Neural progenitor cell (in vitro differentiated cells): ENCODE results near the gene DCDC1. TPM values are rescaled to one million over a fixed set of nuclear protein-coding genes. Genes with fewer than 3 reads are reported as not detected.

Source experiments
- DNase-seq: peaks from one replicate; pipeline ENCODE4 v3.0.0-alpha.2; 2016; ENCODE audit warnings: low spot score
- H2AFZ ChIP-seq: fragments of 200-600 bp; sonication (generic); replicated peaks from 2 replicates; pipeline ENCODE4 v1.6.1; 2016; ENCODE audit warnings: antibody characterized with exemption
- H3F3A ChIP-seq: fragments of 200-600 bp; sonication (generic); 2 replicates; pipeline ENCODE4 v1.6.1; 2016; ENCODE audit warnings: antibody characterized with exemption, low read depth
- H3K27ac ChIP-seq: fragments of 200-600 bp; sonication (generic); 2 replicates; pipeline ENCODE4 v1.5.1; 2016; ENCODE audit warnings: mild to moderate bottlenecking
- H3K27me3 ChIP-seq: fragments of 200-600 bp; sonication (generic); 2 replicates; pipeline ENCODE4 v1.6.1; 2016; ENCODE audit warnings: mild to moderate bottlenecking, moderate library complexity
- H3K36me3 ChIP-seq: fragments of 200-600 bp; sonication (generic); 2 replicates; pipeline ENCODE4 v1.5.1; 2016
- H3K4me1 ChIP-seq: fragments of 200-600 bp; sonication (generic); 2 replicates; pipeline ENCODE4 v1.6.1; 2016; ENCODE audit warnings: mixed run types
- H3K4me2 ChIP-seq: fragments of 200-600 bp; sonication (generic); 2 replicates; pipeline ENCODE4 v1.6.1; 2016
- H3K4me3 ChIP-seq: fragments of 200-600 bp; sonication (generic); 2 replicates; pipeline ENCODE4 v1.5.1; 2016
- H3K79me2 ChIP-seq: fragments of 200-600 bp; sonication (generic); 2 replicates; pipeline ENCODE4 v1.6.1; 2016; ENCODE audit warnings: low read depth
- H3K9ac ChIP-seq: fragments of 200-600 bp; sonication (generic); 2 replicates; pipeline ENCODE4 v1.6.1; 2016
- H3K9me3 ChIP-seq: fragments of 200-600 bp; sonication (generic); 2 replicates; pipeline ENCODE4 v1.5.1; 2016; ENCODE audit warnings: low read depth
- H4K20me1 ChIP-seq: fragments of 200-600 bp; sonication (generic); 2 replicates; pipeline ENCODE4 v1.6.1; 2016; ENCODE audit warnings: low read depth
- H3K27ac Mint-ChIP-seq: 3 replicates; pipeline ENCODE4 v1.8.0; 2021; ENCODE audit warnings: mixed read lengths
- H3K27me3 Mint-ChIP-seq: 2 replicates; pipeline ENCODE4 v1.8.0; 2022; ENCODE audit warnings: low read depth, mild to moderate bottlenecking, inconsistent platforms, moderate library complexity, mixed read lengths; ENCODE audit not compliant: insufficient read depth
- H3K36me3 Mint-ChIP-seq: 3 replicates; pipeline ENCODE4 v1.8.0; 2021; ENCODE audit warnings: mixed read lengths
- H3K4me1 Mint-ChIP-seq: 3 replicates; pipeline ENCODE4 v1.8.0; 2021; ENCODE audit warnings: mixed read lengths
- H3K4me3 Mint-ChIP-seq: 3 replicates; pipeline ENCODE4 v1.8.0; 2021; ENCODE audit warnings: mild to moderate bottlenecking, moderate library complexity, mixed read lengths
- H3K9me3 Mint-ChIP-seq: 3 replicates; pipeline ENCODE4 v1.8.0; 2020; ENCODE audit warnings: mixed read lengths
- EZH2 ChIP-seq: fragments of 200-600 bp; sonication (generic); IDR thresholded peaks from 2 replicates; pipeline ENCODE4 v1.6.1; 2017; ENCODE audit warnings: antibody characterized with exemption, mild to moderate bottlenecking, moderate library complexity
- EZH2phosphoT487 ChIP-seq: fragments of 200-600 bp; sonication (generic); IDR thresholded peaks from 2 replicates; pipeline ENCODE4 v1.6.1; 2017; ENCODE audit warnings: antibody characterized with exemption
- total RNA-seq: library from RNA; depleted of rRNA; stranded (reverse); fragments of >200 nt; gene quantifications from 2 replicates; pipeline ENCODE4 v1.2.3, GENCODE V29; 2015; ENCODE audit warnings: low replicate concordance
- TF ChIP-seq, protein P1 (sequence below): fragments of 200-600 bp; sonication (generic); IDR thresholded peaks from 2 replicates; pipeline ENCODE4 v1.5.1; 2017; ENCODE audit warnings: antibody characterized with exemption, mild to moderate bottlenecking

The DCDC1 gene
- total RNA-seq, 1 donor from 2014 or later, result 5.0 TPM

DNA sequence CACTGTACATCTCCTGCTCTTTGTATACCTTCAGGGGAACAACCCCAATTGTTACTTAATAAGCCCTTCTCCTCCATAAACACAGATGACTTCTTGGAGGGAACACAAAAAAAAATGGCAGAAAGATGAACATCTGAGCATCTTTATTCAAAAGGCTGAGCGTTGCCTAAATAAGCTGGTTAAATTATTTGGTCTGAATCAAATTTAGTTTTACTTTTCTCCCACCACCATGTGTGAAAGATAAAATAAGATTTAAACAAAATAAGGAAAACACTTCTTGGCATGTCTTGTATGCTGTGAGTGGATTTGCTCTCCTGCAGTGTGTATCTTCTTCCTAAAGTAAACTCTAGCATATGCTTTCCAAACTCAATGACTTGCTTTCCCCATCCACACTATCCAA, 137.9 kb downstream of the DCDC1 start:
- no peak for TF ChIP-seq EZH2
- TF ChIP-seq, protein P1, sequence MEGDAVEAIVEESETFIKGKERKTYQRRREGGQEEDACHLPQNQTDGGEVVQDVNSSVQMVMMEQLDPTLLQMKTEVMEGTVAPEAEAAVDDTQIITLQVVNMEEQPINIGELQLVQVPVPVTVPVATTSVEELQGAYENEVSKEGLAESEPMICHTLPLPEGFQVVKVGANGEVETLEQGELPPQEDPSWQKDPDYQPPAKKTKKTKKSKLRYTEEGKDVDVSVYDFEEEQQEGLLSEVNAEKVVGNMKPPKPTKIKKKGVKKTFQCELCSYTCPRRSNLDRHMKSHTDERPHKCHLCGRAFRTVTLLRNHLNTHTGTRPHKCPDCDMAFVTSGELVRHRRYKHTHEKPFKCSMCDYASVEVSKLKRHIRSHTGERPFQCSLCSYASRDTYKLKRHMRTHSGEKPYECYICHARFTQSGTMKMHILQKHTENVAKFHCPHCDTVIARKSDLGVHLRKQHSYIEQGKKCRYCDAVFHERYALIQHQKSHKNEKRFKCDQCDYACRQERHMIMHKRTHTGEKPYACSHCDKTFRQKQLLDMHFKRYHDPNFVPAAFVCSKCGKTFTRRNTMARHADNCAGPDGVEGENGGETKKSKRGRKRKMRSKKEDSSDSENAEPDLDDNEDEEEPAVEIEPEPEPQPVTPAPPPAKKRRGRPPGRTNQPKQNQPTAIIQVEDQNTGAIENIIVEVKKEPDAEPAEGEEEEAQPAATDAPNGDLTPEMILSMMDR, result no peak
- no peak for TF ChIP-seq EZH2phosphoT487
- H3K27ac ChIP-seq, result no peak overlapping the region
- no peak overlapping the region for H3K4me3 Mint-ChIP-seq
- H3K9ac ChIP-seq, result no peak overlapping the region
- H3F3A ChIP-seq, result peaks cover 9% of the 10 kb centered on the region
- no peak overlapping the region for H3K4me3 ChIP-seq
- H3K36me3 ChIP-seq, result no peaks in the 10 kb centered on the region
- peaks cover 10% of the 10 kb centered on the region for H3K4me1 ChIP-seq
- peaks cover 2% of the 10 kb centered on the region for H3K36me3 Mint-ChIP-seq
- no peak overlapping the region for H3K27ac Mint-ChIP-seq
- no peak overlapping the region for H2AFZ ChIP-seq
- no peaks in the 10 kb centered on the region for H3K27me3 Mint-ChIP-seq
- H3K79me2 ChIP-seq, result no peaks in the 10 kb centered on the region
- H3K4me1 Mint-ChIP-seq, result peaks cover 21% of the 10 kb centered on the region
- H3K4me2 ChIP-seq, result no peak overlapping the region
- H3K27me3 ChIP-seq, result no peaks in the 10 kb centered on the region
- H3K9me3 Mint-ChIP-seq, result peaks cover 9% of the 10 kb centered on the region
- no peaks in the 10 kb centered on the region for H3K9me3 ChIP-seq
- no peaks in the 10 kb centered on the region for H4K20me1 ChIP-seq
- DNase-seq, result no peak

DNA sequence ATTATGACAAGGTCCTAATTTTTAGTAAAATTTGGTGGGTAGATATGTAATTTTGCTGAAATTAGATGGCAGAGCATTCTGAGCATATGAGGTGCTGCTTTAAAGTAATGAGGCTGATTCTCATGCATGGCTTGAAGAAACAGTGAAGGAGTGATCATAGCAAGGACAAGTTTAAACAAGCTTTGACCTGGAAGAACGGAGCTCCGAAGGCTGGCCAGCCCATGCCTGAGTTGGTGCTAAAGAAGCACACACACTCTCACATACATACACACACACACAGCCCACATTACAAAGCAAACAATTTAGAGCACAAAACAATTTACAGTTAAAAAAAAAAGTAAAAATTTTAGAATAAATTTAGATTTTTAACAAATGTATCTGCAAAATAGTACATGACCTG, 150.7 kb downstream of the DCDC1 start:
- Histone ChIP-seq H3K4me1 (no peaks in the 10 kb centered on the region), H3K27ac (no peak overlapping the region), H3K27me3 (no peaks in the 10 kb centered on the region), H4K20me1 (no peaks in the 10 kb centered on the region), H2AFZ (no peak overlapping the region), H3K9ac (no peak overlapping the region), H3F3A (no peaks in the 10 kb centered on the region), H3K4me3 (no peak overlapping the region), H3K36me3 (no peaks in the 10 kb centered on the region), H3K9me3 (no peaks in the 10 kb centered on the region), H3K4me2 (no peak overlapping the region), H3K79me2 (no peaks in the 10 kb centered on the region)
- Mint-ChIP-seq H3K36me3 (peaks cover 2% of the 10 kb centered on the region), H3K27me3 (peaks cover 2% of the 10 kb centered on the region), H3K4me1 (peaks cover 7% of the 10 kb centered on the region), H3K27ac (no peak overlapping the region), H3K9me3 (peaks cover 2% of the 10 kb centered on the region), H3K4me3 (no peak overlapping the region)
- TF ChIP-seq EZH2 (no peak), EZH2phosphoT487 (no peak)
- TF ChIP-seq, protein P1, result no peak
- no peak for DNase-seq

DNA sequence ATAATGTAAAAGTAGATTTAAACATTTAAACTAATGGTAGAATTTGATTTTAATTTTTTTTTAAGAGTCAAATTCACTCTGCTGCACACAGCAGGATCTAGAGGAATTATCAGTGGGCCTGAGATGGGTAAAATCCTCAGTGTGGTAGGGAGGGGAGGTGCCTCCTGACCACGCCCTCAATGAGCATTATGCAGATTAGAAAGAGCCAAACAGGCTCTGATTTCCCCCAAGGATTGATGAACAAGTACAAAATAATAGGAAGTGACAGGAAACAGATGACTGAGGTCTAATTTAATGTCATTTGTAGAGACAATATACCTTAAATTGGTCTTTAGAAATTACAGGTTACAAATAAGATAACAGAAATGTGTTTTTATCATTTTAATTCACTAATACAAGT, 155.2 kb downstream of the DCDC1 start:
- no peaks in the 10 kb centered on the region for H3K9me3 Mint-ChIP-seq
- peaks cover 4% of the 10 kb centered on the region for H3K4me1 Mint-ChIP-seq

More for the DNA sequence above, 155.2 kb downstream of the DCDC1 start:
- H3K4me3 ChIP-seq, result no peak overlapping the region
- H3K4me3 Mint-ChIP-seq, result no peak overlapping the region
- no peaks in the 10 kb centered on the region for H3K36me3 ChIP-seq
- H3K4me1 ChIP-seq, result no peaks in the 10 kb centered on the region
- H4K20me1 ChIP-seq, result no peaks in the 10 kb centered on the region
- H2AFZ ChIP-seq, result no peak overlapping the region
- H3K27ac Mint-ChIP-seq, result no peak overlapping the region
- no peak overlapping the region for H3K4me2 ChIP-seq
- H3K27me3 Mint-ChIP-seq, result no peaks in the 10 kb centered on the region
- no peak overlapping the region for H3K27ac ChIP-seq
- TF ChIP-seq EZH2, result no peak
- no peak for TF ChIP-seq EZH2phosphoT487
- TF ChIP-seq, protein P1, result no peak
- H3K27me3 ChIP-seq, result no peaks in the 10 kb centered on the region
- no peaks in the 10 kb centered on the region for H3F3A ChIP-seq
- no peaks in the 10 kb centered on the region for H3K9me3 ChIP-seq
- no peaks in the 10 kb centered on the region for H3K36me3 Mint-ChIP-seq
- no peaks in the 10 kb centered on the region for H3K79me2 ChIP-seq
- H3K9ac ChIP-seq, result no peak overlapping the region
- DNase-seq, result peak; percentile 11
